K562 (cell line): ENCODE measurements around the gene RNF166. TPM values are rescaled to one million over a fixed set of nuclear protein-coding genes. Genes with fewer than 3 reads are reported as not detected.

ENCODE experiments used
- ADNP ChIP-seq: fragments of 200-800 bp; sonication (Bioruptor generic); IDR thresholded peaks from 2 replicates; pipeline ENCODE4 v1.6.1; 2016; ENCODE audit warnings: missing genetic modification characterization, missing compliant biosample characterization
- BACH1 ChIP-seq: fragments of 200-800 bp; sonication (Bioruptor generic); IDR thresholded peaks from 2 replicates; pipeline ENCODE4 v1.6.1; 2016; ENCODE audit warnings: missing genetic modification characterization, missing compliant biosample characterization
- BRF1 ChIP-seq: IDR thresholded peaks from 3 replicates; pipeline ENCODE4 v1.6.1; 2011; ENCODE audit warnings: borderline replicate concordance, mild to moderate bottlenecking; ENCODE audit not compliant: insufficient read length; ENCODE audit errors: extremely low read depth
- CBX2 ChIP-seq: fragments of 200-600 bp; sonication (generic); IDR thresholded peaks from one replicate; pipeline ENCODE4 v1.6.1; 2012; ENCODE audit warnings: mild to moderate bottlenecking, low read length, inconsistent platforms; ENCODE audit not compliant: insufficient read depth, poor library complexity, severe bottlenecking
- ELK3 ChIP-seq: fragments of 450-650 bp; formaldehyde crosslinking; IDR thresholded peaks from 2 replicates; pipeline ENCODE4 v1.4.0; 2020; ENCODE audit warnings: mild to moderate bottlenecking
- ESRRA ChIP-seq: fragments of 450-650 bp; IDR thresholded peaks from 2 replicates; pipeline ENCODE4 v1.6.1; 2014; ENCODE audit warnings: low read depth, mild to moderate bottlenecking, moderate library complexity, borderline replicate concordance
- HNRNPH1 ChIP-seq: fragments of 200-400 bp; formaldehyde crosslinking; optimal IDR thresholded peaks from 2 replicates; pipeline ENCODE3; 2017; ENCODE audit warnings: low read depth, mild to moderate bottlenecking, low read length, moderate library complexity
- IRF2 ChIP-seq: sonication (generic); formaldehyde crosslinking; IDR thresholded peaks from 2 replicates; pipeline ENCODE4 v1.8.1; 2022; ENCODE audit warnings: mild to moderate bottlenecking, missing genetic modification reagents
- MXI1 ChIP-seq: IDR thresholded peaks from 2 replicates; pipeline ENCODE4 v1.6.1; 2011; ENCODE audit warnings: low read depth, mild to moderate bottlenecking, improper control_type of control experiment, low read length
- POLR2AphosphoS2 ChIP-seq: IDR thresholded peaks from 2 replicates; pipeline ENCODE4 v1.6.1; 2012; ENCODE audit warnings: low read length, improper control_type of control experiment
- POLR3G ChIP-seq: IDR thresholded peaks from 2 replicates; pipeline ENCODE4 v1.6.1; 2011; ENCODE audit not compliant: insufficient read length, insufficient replicate concordance; ENCODE audit errors: extremely low read depth
- REST ChIP-seq, 2 experiments: fragments of 450-650 bp; formaldehyde crosslinking in 1 of 2; IDR thresholded peaks; 2 replicates each; pipeline versions ENCODE4 v1.4.0 to v1.6.1; 2014 to 2020; ENCODE audit warnings: mild to moderate bottlenecking in 2 of 2, borderline replicate concordance in 1 of 2, low read depth in 1 of 2
- ZBTB33 ChIP-seq: sonication (generic); formaldehyde crosslinking; IDR thresholded peaks from 2 replicates; pipeline ENCODE4 v1.8.1; 2023; ENCODE audit warnings: mild to moderate bottlenecking, missing genetic modification reagents
- ZBTB7A ChIP-seq: IDR thresholded peaks from 2 replicates; pipeline ENCODE4 v1.6.1; 2011; ENCODE audit warnings: low read depth, mild to moderate bottlenecking, low read length, moderate library complexity, borderline replicate concordance; ENCODE audit not compliant: control insufficient read depth
- ZFP36 ChIP-seq: fragments of 150-350 bp; IDR thresholded peaks from 2 replicates; pipeline ENCODE4 v1.6.1; 2018; ENCODE audit warnings: low read length, low read depth; ENCODE audit not compliant: partially characterized antibody
- ZNF282 ChIP-seq: sonication (generic); formaldehyde crosslinking; IDR thresholded peaks from 2 replicates; pipeline ENCODE4 v1.8.1; 2023; ENCODE audit warnings: missing genetic modification reagents
- polyA plus RNA-seq, 8 experiments: library from polyadenylated mRNA; depleted of rRNA in 4 of 8; stranded (reverse) in 5 of 8; unstranded in 3 of 8; fragments of >200 nt; fragmentation: Nextera tagmentation in 2 of 8; fragmentation: Illumina TruSeq in 1 of 8; extraction: Ambion mirVana in 2 of 8; extraction: Trizol in 1 of 8; gene quantifications; 2 replicates each; pipeline versions ENCODE4 v1.2.1 to v1.2.3, GENCODE V29; 2011 to 2014; ENCODE audit warnings: inconsistent platforms in 1 of 8, missing spikeins in 1 of 8
- total RNA-seq, 7 experiments: library from RNA; depleted of rRNA in 6 of 7; stranded (reverse); fragments of >200 nt in 6 of 7; fragmentation: Illumina TruSeq in 2 of 7; extraction: Trizol in 2 of 7; gene quantifications; 2 replicates each; pipeline versions ENCODE4 v1.2.1 to v1.2.3, GENCODE V29; 2011 to 2021; ENCODE audit warnings: low replicate concordance in 1 of 7

Gene RNF166
- total and polyA plus RNA-seq, 9 of the 15 experiments (the other 6 are each of a cell fraction or from before 2014, with no cell fraction given): 0.56 to 60.3 (median 19.5) TPM

- TF ChIP-seq ZBTB33 (peak; percentile 85), HNRNPH1 (no peak), POLR2AphosphoS2 (no peak), REST (IDR thresholded peaks at IDR 0.05; ENCODE audit: borderline replicate concordance) (peak; percentile 24; the same call in 1 of the 2 replicates), REST (CRISPR knock-in tag; IDR thresholded peaks at IDR 0.05; ENCODE audit: low read depth) (no peak), ZFP36 (no peak), ZNF282 (CRISPR knock-in tag) (no peak), ESRRA (no peak), CBX2 (no peak), BACH1 (no peak), IRF2 (no peak), ZBTB7A (peak; percentile 48; the same call in 1 of the 2 replicates), POLR3G (no peak), ELK3 (CRISPR knock-in tag) (no peak), BRF1 (no peak), MXI1 (no peak), ADNP (tag) (no peak)
These were observed 8.2 kb downstream of the RNF166 start (continued) for GRCh38 chr16:88697831-88698615.
